HepG2 (cell line): ENCODE data around the gene ZNF277. TPM values are rescaled to one million over a fixed set of nuclear protein-coding genes. Genes with fewer than 3 reads are reported as not detected.

Experiments used
- ATAC-seq: fragments of 200-7000 bp; cut with Tn5 transposase; 3 replicates; pipeline ENCODE4 v1.9.1; 2020; ENCODE audit warnings: mild to moderate bottlenecking, moderate library complexity
- BruUV-seq: library from RNA; stranded (reverse); fragments of 400-500 nt; replicated peaks from 2 replicates; lab custom pipeline; 2021; lab: Mats Ljungman, UMichigan
- CTCF ChIA-PET: fragments of 300-600 bp; formaldehyde crosslinking; extraction: SDS; loops from one replicate; lab custom pipeline; 2021; ENCODE audit warnings: low total read pairs, inconsistent platforms, low intra/inter-chr PET ratio; lab: Yijun Ruan, JAX
- POLR2A ChIA-PET: fragments of 350-600 bp; sonication (Branson Sonifier 250); formaldehyde crosslinking; loops from one replicate; lab custom pipeline; 2020; ENCODE audit warnings: antibody characterized with exemption, inconsistent platforms; lab: Yijun Ruan, JAX
- DNase-seq: peaks from one replicate; pipeline ENCODE4 v3.0.0-alpha.2; 2015; ENCODE audit warnings: low spot score
- FAIRE-seq: peaks from 3 replicates; lab custom pipeline; 2011; peaks lifted over from hg19 to GRCh38; lab: Jason Lieb, UNC
- H2AFZ ChIP-seq: one replicate; pipeline ENCODE4 v1.6.1; 2011; ENCODE audit warnings: low read length, inconsistent platforms
- H3K27ac ChIP-seq: fragments of 300-600 bp; 3 replicates; pipeline ENCODE4 v1.8.0; 2011; ENCODE audit warnings: mixed run types, mild to moderate bottlenecking, mixed read lengths, low read length, inconsistent platforms; ENCODE audit not compliant: insufficient read depth; ENCODE audit errors: extremely low read length
- H3K27me3 ChIP-seq, 2 experiments: fragments of 200-600 bp in 1 of 2; 2 replicates in 1 of 2; 3 replicates in 1 of 2; pipeline versions ENCODE4 v1.6.0 to v1.8.0; 2011; ENCODE audit warnings: low read length in 2 of 2, mild to moderate bottlenecking in 2 of 2, moderate library complexity in 2 of 2, inconsistent platforms in 1 of 2; ENCODE audit not compliant: insufficient read depth in 2 of 2, control insufficient read depth in 1 of 2
- H3K36me3 ChIP-seq, 2 experiments: fragments of 200-600 bp in 1 of 2; replicated peaks in 1 of 2; 2 replicates in 1 of 2; 3 replicates in 1 of 2; pipeline versions ENCODE4 v1.5.1 to v1.8.0; 2011; ENCODE audit warnings: low read length in 2 of 2, inconsistent platforms in 1 of 2; ENCODE audit not compliant: insufficient read depth in 2 of 2, control insufficient read depth in 1 of 2
- H3K4me1 ChIP-seq: 2 replicates; pipeline ENCODE4 v1.5.1; 2012; ENCODE audit warnings: low read length, inconsistent platforms; ENCODE audit not compliant: insufficient read depth
- H3K4me2 ChIP-seq: 2 replicates; pipeline ENCODE4 v1.6.0; 2011; ENCODE audit warnings: low read depth, low read length, inconsistent platforms
- H3K4me3 ChIP-seq, 3 experiments: fragments of 200-600 bp in 1 of 3; sonication (generic), shearing (Covaris generic) in 1 of 3; replicated peaks in 1 of 3; 2 replicates each; pipeline ENCODE4 v1.5.1; 2011 to 2016; ENCODE audit warnings: low read length in 3 of 3, inconsistent platforms in 2 of 3, low read depth in 2 of 3, mild to moderate bottlenecking in 2 of 3, control low read depth in 1 of 3, mixed read lengths in 1 of 3; ENCODE audit not compliant: insufficient read depth in 1 of 3
- H3K79me2 ChIP-seq: one replicate; pipeline ENCODE4 v1.6.1; 2011; ENCODE audit warnings: low read length, inconsistent platforms; ENCODE audit not compliant: insufficient read depth
- H3K9ac ChIP-seq: 2 replicates; pipeline ENCODE4 v1.6.0; 2011; ENCODE audit warnings: mild to moderate bottlenecking, low read depth, low read length, inconsistent platforms; ENCODE audit not compliant: insufficient read depth
- H3K9me3 ChIP-seq: 2 replicates; pipeline ENCODE4 v1.5.1; 2012; ENCODE audit warnings: mild to moderate bottlenecking, low read length
- H4K20me1 ChIP-seq: 2 replicates; pipeline ENCODE4 v1.6.0; 2011; ENCODE audit warnings: inconsistent platforms, mild to moderate bottlenecking, low read length, moderate library complexity; ENCODE audit not compliant: insufficient read depth
- ATRX ChIP-seq: sonication (generic); formaldehyde crosslinking; IDR thresholded peaks from 2 replicates; pipeline ENCODE4 v1.4.0; 2020; ENCODE audit warnings: missing genetic modification reagents, borderline replicate concordance
- CBX5 ChIP-seq: sonication (generic); formaldehyde crosslinking; IDR thresholded peaks from 2 replicates; pipeline ENCODE4 v1.4.0; 2020; ENCODE audit warnings: missing genetic modification reagents, borderline replicate concordance
- CCAR2 ChIP-seq: fragments of 200-400 bp; formaldehyde crosslinking; optimal IDR thresholded peaks from 2 replicates; pipeline ENCODE3; 2018; ENCODE audit warnings: low read depth, mild to moderate bottlenecking, low read length, moderate library complexity
- NFATC3 ChIP-seq: sonication (generic); formaldehyde crosslinking; IDR thresholded peaks from 2 replicates; pipeline ENCODE4 v1.5.1; 2020; ENCODE audit warnings: mild to moderate bottlenecking, missing genetic modification reagents
- WIZ ChIP-seq: sonication (generic); formaldehyde crosslinking; IDR thresholded peaks from 2 replicates; pipeline ENCODE4 v1.5.1; 2020; ENCODE audit warnings: mild to moderate bottlenecking, missing genetic modification reagents
- ZC3H4 ChIP-seq: sonication (generic); formaldehyde crosslinking; IDR thresholded peaks from 2 replicates; pipeline ENCODE4 v1.4.0; 2020; ENCODE audit warnings: missing genetic modification reagents, borderline replicate concordance
- ZNF282 ChIP-seq: fragments of 450-650 bp; IDR thresholded peaks from 2 replicates; pipeline ENCODE4 v1.6.1; 2018; ENCODE audit not compliant: partially characterized antibody
- ZNF530 ChIP-seq: sonication (generic); formaldehyde crosslinking; IDR thresholded peaks from 2 replicates; pipeline ENCODE4 v1.5.0; 2020; ENCODE audit warnings: low read depth, mild to moderate bottlenecking, missing genetic modification reagents
- ZNF660 ChIP-seq: sonication (generic); formaldehyde crosslinking; IDR thresholded peaks from 2 replicates; pipeline ENCODE4 v1.5.1; 2020; ENCODE audit warnings: mild to moderate bottlenecking, low read depth, missing genetic modification reagents, borderline replicate concordance
- WGBS: methylation state at CpG from one replicate; pipeline ENCODE4 v1.1.6; 2017; ENCODE audit warnings: low lambda C conversion rate; 5-methylcytosine and 5-hydroxymethylcytosine counted together
- in situ Hi-C: cut with HindIII; loops from 2 replicates; pipeline ENCODE4 v1.10.0; 2017; ENCODE audit warnings: low pct_unique_long_range_greater_than_20kb; ENCODE audit not compliant: extremely low pct_ligation_motif_present
- intact Hi-C: fragments of 100-400 bp; cut with micrococcal nuclease; formaldehyde crosslinking; loops from one replicate; pipeline ENCODE4 v1.10.0; 2022; ENCODE audit not compliant: unreplicated experiment
- polyA plus RNA-seq, 8 experiments: library from polyadenylated mRNA; depleted of rRNA in 3 of 8; stranded (reverse) in 7 of 8; unstranded in 1 of 8; fragments of >200 nt; fragmentation: Illumina TruSeq in 4 of 8; extraction: Trizol in 4 of 8; gene quantifications; 2 replicates each; pipeline versions ENCODE4 v1.2.1 to v1.2.3, GENCODE V29; 2011 to 2016; ENCODE audit warnings: low read depth in 4 of 8, missing spikeins in 1 of 8, mixed read lengths in 1 of 8; ENCODE audit not compliant: insufficient read depth in 1 of 8
- total RNA-seq, 5 experiments: library from RNA; depleted of rRNA; stranded (reverse); fragments of >200 nt; fragmentation: Illumina TruSeq; extraction: Trizol; gene quantifications; 2 replicates each; pipeline ENCODE4 v1.2.3, GENCODE V29; 2016; ENCODE audit warnings: low read depth in 1 of 5
- TF ChIP-seq, protein P1 (sequence below): sonication (generic); formaldehyde crosslinking; IDR thresholded peaks from 2 replicates; pipeline ENCODE4 v1.4.0; 2020; ENCODE audit warnings: low read depth, mild to moderate bottlenecking, missing genetic modification reagents
- TF ChIP-seq, protein P2 (sequence below): fragments of 450-650 bp; IDR thresholded peaks from 2 replicates; pipeline ENCODE4 v1.6.1; 2017
- TF ChIP-seq, protein P3 (sequence below): sonication (generic); formaldehyde crosslinking; IDR thresholded peaks from 2 replicates; pipeline ENCODE4 v1.8.1; 2023; ENCODE audit warnings: missing genetic modification reagents, mild to moderate bottlenecking, borderline replicate concordance
- TF ChIP-seq, protein P4 (sequence below): IDR thresholded peaks from 2 replicates; pipeline ENCODE4 v1.4.0; 2020; ENCODE audit warnings: mild to moderate bottlenecking, missing genetic modification reagents
- TF ChIP-seq, protein P5 (sequence below): sonication (generic); formaldehyde crosslinking; conservative IDR thresholded peaks from 2 replicates; pipeline ENCODE4 v1.4.0; 2020; ENCODE audit warnings: missing genetic modification reagents

Gene ZNF277
- total and polyA plus RNA-seq, 2 of the 13 experiments (the other 11 are each of a cell fraction or from before 2014, with no cell fraction given) = 29.1 to 30.1 TPM

DNA sequence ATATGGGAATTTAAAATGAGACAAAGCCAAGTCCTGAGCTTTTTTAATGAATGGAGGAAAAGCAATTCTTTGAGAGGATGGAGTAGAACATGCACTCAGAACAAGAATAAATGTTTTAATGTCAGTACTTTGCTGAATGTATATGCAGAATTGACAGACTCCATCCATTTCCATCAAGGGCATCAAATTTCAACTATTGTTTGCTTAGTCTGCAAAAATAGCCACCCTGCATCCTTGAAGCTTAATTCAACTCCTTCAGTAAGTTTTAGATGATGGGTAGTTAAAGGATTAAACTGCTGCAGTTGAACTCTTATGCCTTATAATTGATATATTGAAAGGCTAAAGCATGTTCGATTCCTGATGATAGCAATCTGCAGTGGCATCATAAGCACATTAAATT lies 144.1 kb downstream of the ZNF277 start (continued):
- TF ChIP-seq, protein P1, sequence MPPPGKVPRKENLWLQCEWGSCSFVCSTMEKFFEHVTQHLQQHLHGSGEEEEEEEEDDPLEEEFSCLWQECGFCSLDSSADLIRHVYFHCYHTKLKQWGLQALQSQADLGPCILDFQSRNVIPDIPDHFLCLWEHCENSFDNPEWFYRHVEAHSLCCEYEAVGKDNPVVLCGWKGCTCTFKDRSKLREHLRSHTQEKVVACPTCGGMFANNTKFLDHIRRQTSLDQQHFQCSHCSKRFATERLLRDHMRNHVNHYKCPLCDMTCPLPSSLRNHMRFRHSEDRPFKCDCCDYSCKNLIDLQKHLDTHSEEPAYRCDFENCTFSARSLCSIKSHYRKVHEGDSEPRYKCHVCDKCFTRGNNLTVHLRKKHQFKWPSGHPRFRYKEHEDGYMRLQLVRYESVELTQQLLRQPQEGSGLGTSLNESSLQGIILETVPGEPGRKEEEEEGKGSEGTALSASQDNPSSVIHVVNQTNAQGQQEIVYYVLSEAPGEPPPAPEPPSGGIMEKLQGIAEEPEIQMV = no peak

DNA sequence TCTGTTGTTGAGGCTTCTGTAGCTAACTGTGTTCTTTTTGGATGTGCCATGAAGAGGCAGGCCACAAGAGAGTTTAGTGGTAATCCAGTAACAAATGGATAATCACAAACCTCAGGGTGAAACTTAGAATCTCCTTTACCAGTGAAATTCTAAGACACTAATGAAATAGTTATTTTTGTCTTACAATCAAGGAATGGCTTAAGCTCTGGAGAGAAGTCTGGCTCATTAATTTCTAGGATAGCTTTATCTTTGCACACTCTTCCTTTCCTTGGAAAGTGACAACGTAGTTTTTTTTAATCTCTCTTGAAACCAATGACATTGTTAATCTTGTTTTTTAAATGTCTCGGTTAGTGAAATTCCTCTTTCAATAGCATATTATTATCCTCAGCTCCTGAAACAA lies 150.1 kb downstream of the ZNF277 start:
- 86% methylated on average over 2 of the region's 2 CpGs for WGBS
- H2AFZ ChIP-seq = no peak overlapping the region
- ATAC-seq (no peak), DNase-seq (no peak), FAIRE-seq (no peak)
- CTCF ChIA-PET = no interaction called here
- intact Hi-C loops (no loop called here), in situ Hi-C loops (no loop called here)
- H3K36me3 ChIP-seq = no peaks in the 10 kb centered on the region
- BruUV-seq = no TSS peak
- no peak overlapping the region for H3K9ac ChIP-seq
- no peaks in the 10 kb centered on the region for H4K20me1 ChIP-seq
- H3K4me1 ChIP-seq = peaks cover 34% of the 10 kb centered on the region
- no peaks in the 10 kb centered on the region for H3K9me3 ChIP-seq
- H3K27ac ChIP-seq = no peak overlapping the region
- H3K27me3 ChIP-seq = no peaks in the 10 kb centered on the region; a peak in 2 of 5 replicates
- no peak overlapping the region for H3K4me2 ChIP-seq
- no peaks in the 10 kb centered on the region for H3K79me2 ChIP-seq
- H3K4me3 ChIP-seq = no peak overlapping the region
- POLR2A ChIA-PET = no interaction called here
- no peak for TF ChIP-seq ATRX
- no peak for TF ChIP-seq CBX5
- TF ChIP-seq WIZ (CRISPR knock-in tag) = no peak
- TF ChIP-seq, protein P2, sequence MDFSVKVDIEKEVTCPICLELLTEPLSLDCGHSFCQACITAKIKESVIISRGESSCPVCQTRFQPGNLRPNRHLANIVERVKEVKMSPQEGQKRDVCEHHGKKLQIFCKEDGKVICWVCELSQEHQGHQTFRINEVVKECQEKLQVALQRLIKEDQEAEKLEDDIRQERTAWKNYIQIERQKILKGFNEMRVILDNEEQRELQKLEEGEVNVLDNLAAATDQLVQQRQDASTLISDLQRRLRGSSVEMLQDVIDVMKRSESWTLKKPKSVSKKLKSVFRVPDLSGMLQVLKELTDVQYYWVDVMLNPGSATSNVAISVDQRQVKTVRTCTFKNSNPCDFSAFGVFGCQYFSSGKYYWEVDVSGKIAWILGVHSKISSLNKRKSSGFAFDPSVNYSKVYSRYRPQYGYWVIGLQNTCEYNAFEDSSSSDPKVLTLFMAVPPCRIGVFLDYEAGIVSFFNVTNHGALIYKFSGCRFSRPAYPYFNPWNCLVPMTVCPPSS = no peak
- TF ChIP-seq, protein P1 = no peak
- TF ChIP-seq ZC3H4 (CRISPR knock-in tag) = no peak
- no peak for TF ChIP-seq ZNF660 (CRISPR knock-in tag)
- no peak for TF ChIP-seq NFATC3 (CRISPR knock-in tag)
- TF ChIP-seq, protein P3, sequence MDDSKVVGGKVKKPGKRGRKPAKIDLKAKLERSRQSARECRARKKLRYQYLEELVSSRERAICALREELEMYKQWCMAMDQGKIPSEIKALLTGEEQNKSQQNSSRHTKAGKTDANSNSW (CRISPR knock-in tag) = no peak
- no peak for TF ChIP-seq CCAR2
- TF ChIP-seq, protein P4, sequence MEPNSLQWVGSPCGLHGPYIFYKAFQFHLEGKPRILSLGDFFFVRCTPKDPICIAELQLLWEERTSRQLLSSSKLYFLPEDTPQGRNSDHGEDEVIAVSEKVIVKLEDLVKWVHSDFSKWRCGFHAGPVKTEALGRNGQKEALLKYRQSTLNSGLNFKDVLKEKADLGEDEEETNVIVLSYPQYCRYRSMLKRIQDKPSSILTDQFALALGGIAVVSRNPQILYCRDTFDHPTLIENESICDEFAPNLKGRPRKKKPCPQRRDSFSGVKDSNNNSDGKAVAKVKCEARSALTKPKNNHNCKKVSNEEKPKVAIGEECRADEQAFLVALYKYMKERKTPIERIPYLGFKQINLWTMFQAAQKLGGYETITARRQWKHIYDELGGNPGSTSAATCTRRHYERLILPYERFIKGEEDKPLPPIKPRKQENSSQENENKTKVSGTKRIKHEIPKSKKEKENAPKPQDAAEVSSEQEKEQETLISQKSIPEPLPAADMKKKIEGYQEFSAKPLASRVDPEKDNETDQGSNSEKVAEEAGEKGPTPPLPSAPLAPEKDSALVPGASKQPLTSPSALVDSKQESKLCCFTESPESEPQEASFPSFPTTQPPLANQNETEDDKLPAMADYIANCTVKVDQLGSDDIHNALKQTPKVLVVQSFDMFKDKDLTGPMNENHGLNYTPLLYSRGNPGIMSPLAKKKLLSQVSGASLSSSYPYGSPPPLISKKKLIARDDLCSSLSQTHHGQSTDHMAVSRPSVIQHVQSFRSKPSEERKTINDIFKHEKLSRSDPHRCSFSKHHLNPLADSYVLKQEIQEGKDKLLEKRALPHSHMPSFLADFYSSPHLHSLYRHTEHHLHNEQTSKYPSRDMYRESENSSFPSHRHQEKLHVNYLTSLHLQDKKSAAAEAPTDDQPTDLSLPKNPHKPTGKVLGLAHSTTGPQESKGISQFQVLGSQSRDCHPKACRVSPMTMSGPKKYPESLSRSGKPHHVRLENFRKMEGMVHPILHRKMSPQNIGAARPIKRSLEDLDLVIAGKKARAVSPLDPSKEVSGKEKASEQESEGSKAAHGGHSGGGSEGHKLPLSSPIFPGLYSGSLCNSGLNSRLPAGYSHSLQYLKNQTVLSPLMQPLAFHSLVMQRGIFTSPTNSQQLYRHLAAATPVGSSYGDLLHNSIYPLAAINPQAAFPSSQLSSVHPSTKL = no peak
- TF ChIP-seq ZNF282 = no peak
- no peak for TF ChIP-seq ZNF530
- TF ChIP-seq, protein P5, sequence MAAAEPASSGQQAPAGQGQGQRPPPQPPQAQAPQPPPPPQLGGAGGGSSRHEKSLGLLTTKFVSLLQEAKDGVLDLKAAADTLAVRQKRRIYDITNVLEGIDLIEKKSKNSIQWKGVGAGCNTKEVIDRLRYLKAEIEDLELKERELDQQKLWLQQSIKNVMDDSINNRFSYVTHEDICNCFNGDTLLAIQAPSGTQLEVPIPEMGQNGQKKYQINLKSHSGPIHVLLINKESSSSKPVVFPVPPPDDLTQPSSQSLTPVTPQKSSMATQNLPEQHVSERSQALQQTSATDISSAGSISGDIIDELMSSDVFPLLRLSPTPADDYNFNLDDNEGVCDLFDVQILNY (CRISPR knock-in tag) = no peak
